Ramos (cell line): ENCODE data around the gene BRINP3.

ENCODE experiments used
- in situ Hi-C: fragments of 300-500 bp; cut with MboI; formaldehyde crosslinking; loops from one replicate; pipeline ENCODE4 v1.14.3; 2022; ENCODE audit warnings: low sequenced_read_pairs; ENCODE audit not compliant: unreplicated experiment

The BRINP3 gene

GRCh38 chr1:190207733-190208132, 269.9 kb downstream of the BRINP3 start:
- in situ Hi-C loops: no loop called here

GRCh38 chr1:190205713-190206112, 272.0 kb downstream of the BRINP3 start:
- in situ Hi-C loops: no loop called here

GRCh38 chr1:190196020-190196419, 281.6 kb downstream of the BRINP3 start:
- in situ Hi-C loops: no loop called here

GRCh38 chr1:190193508-190194115, 284.1 kb downstream of the BRINP3 start:
- in situ Hi-C loops: no loop called here

GRCh38 chr1:190192627-190193026, 285.0 kb downstream of the BRINP3 start:
- in situ Hi-C loops: no loop called here

GRCh38 chr1:190183588-190183987, 294.1 kb downstream of the BRINP3 start:
- in situ Hi-C loops: no loop called here

- in situ Hi-C loops: no loop called here
These were observed 297.8 kb downstream of the BRINP3 start for GRCh38 chr1:190179817-190180216.

GRCh38 chr1:190178827-190179226, 298.8 kb downstream of the BRINP3 start:
- in situ Hi-C loops: no loop called here

- in situ Hi-C loops: no loop called here
These were observed 300.1 kb downstream of the BRINP3 start for GRCh38 chr1:190177555-190177954.

GRCh38 chr1:190176776-190177175, 300.9 kb downstream of the BRINP3 start:
- in situ Hi-C loops: no loop called here

GRCh38 chr1:190175320-190175719, 302.3 kb downstream of the BRINP3 start:
- in situ Hi-C loops: no loop called here

GRCh38 chr1:190172651-190173430, 304.8 kb downstream of the BRINP3 start:
- in situ Hi-C loops: no loop called here

GRCh38 chr1:190170321-190170720, 307.3 kb downstream of the BRINP3 start:
- in situ Hi-C loops: no loop called here

- in situ Hi-C loops: no loop called here
These were observed 308.2 kb downstream of the BRINP3 start for GRCh38 chr1:190169311-190170067.

GRCh38 chr1:190168893-190169280, 308.8 kb downstream of the BRINP3 start:
- in situ Hi-C loops: no loop called here

- in situ Hi-C loops: no loop called here
These were observed 309.4 kb downstream of the BRINP3 start for GRCh38 chr1:190168116-190168892.

GRCh38 chr1:190159146-190159545, 318.5 kb downstream of the BRINP3 start:
- in situ Hi-C loops: no loop called here

- in situ Hi-C loops: no loop called here
These were observed 322.9 kb downstream of the BRINP3 start for GRCh38 chr1:190154744-190155143.

GRCh38 chr1:190147616-190148015, 330.0 kb downstream of the BRINP3 start:
- in situ Hi-C loops: no loop called here

GRCh38 chr1:190144650-190145049, 333.0 kb downstream of the BRINP3 start:
- in situ Hi-C loops: no loop called here
